ENCODE data around the gene SLC26A2.

SLC26A2 gene

GRCh38 chr5:149962601-149963300, 2.2 kb downstream of the SLC26A2 start:
- no peak for DNase-seq

GRCh38 chr5:149963729-149964128, 3.2 kb downstream of the SLC26A2 start:
- DNase-seq, result no peak

DNA sequence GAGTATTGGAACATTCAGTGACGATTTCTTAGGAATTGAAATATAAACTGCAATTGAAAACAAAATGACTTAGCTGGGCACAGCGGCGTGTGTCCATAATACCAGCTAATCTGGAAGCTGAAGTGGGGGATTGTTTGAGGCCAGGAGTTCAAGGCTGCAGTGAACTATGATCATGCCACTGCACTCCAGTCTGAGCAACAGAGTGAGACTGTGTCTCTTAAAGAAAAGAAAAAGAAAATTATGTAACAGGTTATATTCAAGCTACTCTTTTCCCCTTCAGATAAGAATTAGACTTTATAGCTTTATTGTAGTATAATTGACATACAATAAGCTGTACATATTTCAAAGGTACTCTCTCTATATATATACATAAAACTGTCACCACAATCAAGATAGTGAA, 6.4 kb downstream of the SLC26A2 start:
- no peak for DNase-seq

DNA sequence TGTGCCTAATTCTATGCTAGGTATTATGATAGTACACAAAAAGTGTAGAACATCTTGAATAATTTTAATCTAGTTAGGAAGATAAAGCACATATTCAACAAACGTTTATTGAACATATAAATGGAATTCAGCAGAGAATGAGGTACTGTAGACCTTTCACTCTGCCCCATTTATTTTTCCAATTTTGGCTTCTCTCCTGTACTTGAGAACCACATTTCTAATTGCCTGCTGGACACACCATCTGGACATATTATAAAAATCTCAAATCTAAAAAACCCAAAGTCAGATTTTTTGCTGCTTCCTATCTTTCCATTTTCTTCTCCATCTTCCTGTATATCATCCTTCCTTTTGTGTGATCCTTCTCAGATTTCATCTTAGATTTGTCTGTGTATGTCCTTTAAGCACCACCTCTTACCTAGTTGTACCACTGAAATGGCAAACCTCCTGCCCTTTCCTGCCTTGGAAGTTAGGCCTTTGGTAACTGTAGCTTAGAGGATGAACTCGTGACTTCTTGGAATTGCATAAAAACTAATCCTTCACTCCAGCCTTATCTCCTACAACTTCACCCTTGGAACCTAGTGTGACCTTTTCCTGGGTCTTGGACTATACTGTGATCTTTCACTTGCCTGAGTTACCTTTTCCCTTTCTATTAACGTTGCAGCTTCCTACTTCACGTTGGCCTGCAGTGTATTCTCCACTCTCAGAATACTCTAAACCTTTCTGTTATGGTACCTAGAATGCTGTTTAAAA, 8.8 kb downstream of the SLC26A2 start:
- DNase-seq, result no peak

- DNase-seq, result no peak
Observed at GRCh38 chr5:149975409-149975808, 14.9 kb downstream of the SLC26A2 start.

- no peak for DNase-seq
Observed at GRCh38 chr5:149979896-149980295, 19.3 kb downstream of the SLC26A2 start.

GRCh38 chr5:149981206-149981605, 20.6 kb downstream of the SLC26A2 start:
- no peak for DNase-seq

- DNase-seq, result no peak
Observed at GRCh38 chr5:149982505-149982904, 21.9 kb downstream of the SLC26A2 start.

- DNase-seq, result no peak
Observed at GRCh38 chr5:149988126-149988525, 27.6 kb downstream of the SLC26A2 start.

GRCh38 chr5:149990518-149991376, 30.2 kb downstream of the SLC26A2 start:
- DNase-seq, result peak; percentile 76

DNA sequence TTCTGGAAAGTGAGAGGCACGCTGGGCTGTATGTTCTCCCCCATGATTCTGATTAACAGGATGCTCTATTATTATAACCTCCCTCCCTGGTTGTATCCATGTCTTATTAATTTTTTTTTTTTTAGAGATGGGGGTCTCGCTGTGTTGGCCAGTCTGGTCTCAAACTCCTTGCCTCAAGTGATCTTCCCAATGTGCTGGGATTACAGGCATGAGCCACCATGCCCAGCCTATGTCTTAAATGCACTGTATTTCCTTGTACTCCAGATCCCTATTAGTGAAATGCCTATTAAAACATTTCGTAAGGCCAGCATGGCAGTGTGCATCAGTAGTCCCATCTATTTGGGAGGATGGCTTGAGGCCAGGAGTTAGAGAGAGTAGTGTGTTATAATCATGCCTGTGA, 32.9 kb downstream of the SLC26A2 start:
- DNase-seq, result no peak

GRCh38 chr5:149995385-149996204, 35.0 kb downstream of the SLC26A2 start:
- DNase-seq, result no peak

DNA sequence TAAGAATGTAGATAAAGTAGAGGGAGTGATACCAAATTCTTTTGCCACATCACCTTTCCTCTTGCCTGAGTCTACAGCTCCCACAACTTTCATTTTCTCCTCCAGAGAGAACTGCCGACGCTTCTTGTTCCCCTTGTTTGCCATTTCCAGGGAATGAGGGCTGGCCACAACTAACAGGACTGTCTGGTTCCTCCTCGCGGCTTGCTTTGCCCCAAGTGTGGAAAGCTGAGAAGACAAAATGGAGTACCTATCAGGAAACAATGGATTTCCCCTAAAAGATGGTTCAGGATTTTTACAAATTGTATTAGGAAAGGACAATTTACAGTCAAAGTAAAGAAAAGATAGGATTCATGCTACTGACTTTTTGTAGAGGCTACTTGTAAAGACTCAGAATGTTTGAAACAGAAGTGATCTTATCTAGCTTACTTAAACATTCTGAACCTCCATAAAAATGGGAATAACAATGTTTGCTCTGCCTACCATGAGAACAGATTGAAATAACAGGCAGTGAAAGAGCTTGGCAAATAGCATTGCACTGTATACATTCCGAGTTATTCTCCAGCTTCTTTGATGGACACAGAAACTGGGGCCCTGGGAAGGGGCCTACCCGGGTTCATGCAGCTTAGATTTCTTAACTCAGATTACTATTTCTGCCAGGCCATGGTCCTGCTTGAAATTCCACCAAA, 35.8 kb downstream of the SLC26A2 start:
- no peak for DNase-seq

- no peak for DNase-seq
Observed at GRCh38 chr5:149998281-149998680, 37.7 kb downstream of the SLC26A2 start.

DNA sequence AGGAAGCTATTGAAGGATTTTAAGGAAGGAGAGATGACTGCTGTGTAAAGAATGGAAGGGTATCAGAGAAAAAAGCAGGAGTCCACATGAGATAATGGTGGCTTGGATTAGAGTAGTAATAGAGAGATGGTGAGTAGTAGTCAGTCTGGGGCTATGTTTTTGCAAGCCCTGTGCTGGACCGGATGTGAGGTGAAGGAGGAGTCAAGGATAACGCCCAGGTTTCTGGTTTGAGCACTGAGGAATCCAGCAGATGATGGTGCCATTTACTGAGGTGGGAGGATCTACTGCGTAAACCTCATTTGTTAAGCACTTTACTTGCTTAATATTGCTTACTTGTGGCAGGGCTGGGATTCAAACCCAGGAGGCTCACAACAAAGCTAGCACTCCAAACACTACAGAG, 38.8 kb downstream of the SLC26A2 start:
- no peak for DNase-seq

- no peak for DNase-seq
Observed at GRCh38 chr5:149999866-150000255, 39.3 kb downstream of the SLC26A2 start.

DNA sequence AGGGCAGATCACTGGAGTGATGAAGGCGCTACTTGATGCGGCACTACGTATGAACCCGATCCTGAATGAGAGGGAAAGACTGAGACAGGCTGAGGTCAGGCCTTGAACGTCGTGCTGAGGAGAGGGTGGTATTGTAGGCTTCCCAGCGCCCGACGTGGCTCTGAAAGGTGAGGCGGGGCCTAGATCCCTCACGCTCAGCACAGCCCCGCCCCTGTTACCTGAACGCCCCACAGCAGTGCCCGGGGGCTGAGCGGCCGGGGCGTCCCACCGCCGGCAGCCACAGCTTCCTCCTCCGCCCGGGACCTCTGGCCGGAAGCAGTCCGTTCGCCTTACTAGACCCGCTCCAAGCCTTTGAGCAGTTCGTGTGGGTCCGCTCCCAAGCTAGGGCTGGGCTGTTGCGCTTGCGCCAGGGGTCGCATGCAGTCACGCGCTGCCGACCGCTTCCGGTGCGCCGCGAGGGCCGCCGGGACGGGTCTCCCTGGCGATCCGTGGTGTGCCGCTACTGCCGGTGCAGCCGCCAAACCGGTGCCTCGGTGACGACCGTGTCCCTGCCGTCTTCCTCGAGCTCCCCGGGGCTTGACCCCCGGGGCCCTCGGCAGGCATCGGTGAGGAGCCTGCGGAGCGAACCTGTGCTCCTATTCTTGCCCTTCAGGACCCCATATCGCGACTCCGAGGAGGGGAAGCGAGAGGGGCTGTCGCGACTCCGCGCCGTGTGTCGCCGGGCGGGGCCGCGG, 39.9 kb downstream of the SLC26A2 start, which contains the start of the genes HMGXB3 and TIGD6:
Gene HMGXB3 (plus strand): TSS at position 484 of the 734 bp plus-strand sequence. CDS start 4,114 bp downstream, outside the sequence.
Gene TIGD6 (minus strand): TSS at position 399 of the 734 bp plus-strand sequence. CDS start 4,306 bp downstream, outside the sequence.
- DNase-seq, result peak; percentile 88

DNA sequence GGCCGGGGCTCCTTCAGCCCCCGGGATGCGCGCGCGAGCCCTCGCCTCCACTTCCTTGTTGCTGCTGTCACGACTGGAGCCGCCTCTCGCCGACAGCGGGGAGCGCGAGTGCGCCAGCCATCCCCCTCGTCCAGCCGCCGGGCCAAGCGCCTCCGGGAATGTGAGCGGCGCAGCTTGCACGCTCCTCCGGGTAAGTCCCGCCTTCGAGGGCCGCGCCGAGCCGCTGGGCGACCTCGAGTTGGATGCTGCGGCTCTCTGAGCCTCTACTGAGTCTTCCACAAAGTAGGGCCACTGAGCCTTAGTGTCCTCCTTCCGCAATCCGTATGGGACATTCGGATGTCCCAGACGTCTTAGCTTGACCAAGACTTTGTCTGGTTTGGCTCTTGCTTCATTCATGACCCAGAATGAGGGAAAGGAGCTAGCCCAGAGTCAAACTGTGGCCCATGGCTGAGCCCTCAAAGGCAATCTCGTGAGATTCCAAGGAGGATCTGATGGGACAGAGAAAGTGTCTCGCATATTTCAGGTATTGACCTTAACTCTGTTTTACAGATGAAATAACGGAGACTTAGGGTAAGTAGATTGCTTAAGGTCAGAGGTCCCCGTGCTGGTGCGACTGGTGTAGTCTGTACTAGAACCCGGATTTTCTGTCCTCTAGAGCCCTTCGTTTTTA, 40.6 kb downstream of the SLC26A2 start:
- DNase-seq, result no peak

- peak; percentile 5 for DNase-seq
Observed at GRCh38 chr5:150001660-150002486, 41.3 kb downstream of the SLC26A2 start.
